Upper lobe of left lung (tissue), 4 donors: ENCODE measurements around the gene BBLN.

Source experiments
- CTCF ChIP-seq, 6 experiments: fragments of 450-650 bp in 4 of 6; fragments of 200-600 bp in 2 of 6; sonication (generic) in 2 of 6; IDR thresholded peaks; one replicate each; pipeline ENCODE4 v1.5.1; 2016 to 2019; ENCODE audit warnings: antibody characterized with exemption in 6 of 6
- POLR2AphosphoS5 ChIP-seq, 2 donors: sonication (generic); formaldehyde crosslinking; IDR thresholded peaks; one replicate each; pipeline ENCODE4 v1.5.1; 2017; ENCODE audit warnings: antibody characterized with exemption in 2 of 2

GRCh38 chr9:128182893-128183588 lies 23.0 kb downstream of the BBLN start:
- TF ChIP-seq CTCF (IDR thresholded peaks at IDR 0.05): no peak
- no peak for TF ChIP-seq POLR2AphosphoS5 (IDR thresholded peaks at IDR 0.05)
